Superior temporal gyrus (tissue), 1 donor: Measurements from ENCODE around the gene LRRC72.
"Not testable (repeated sequence)": the region's sequence is repeated elsewhere in the genome, so short reads cannot be mapped to it uniquely, and the experiment has no call there.

Experiments
- DNase-seq: peaks from one replicate; pipeline ENCODE4 v3.0.0-alpha.2; 2016; ENCODE audit errors: extremely low spot score

The LRRC72 gene

DNA sequence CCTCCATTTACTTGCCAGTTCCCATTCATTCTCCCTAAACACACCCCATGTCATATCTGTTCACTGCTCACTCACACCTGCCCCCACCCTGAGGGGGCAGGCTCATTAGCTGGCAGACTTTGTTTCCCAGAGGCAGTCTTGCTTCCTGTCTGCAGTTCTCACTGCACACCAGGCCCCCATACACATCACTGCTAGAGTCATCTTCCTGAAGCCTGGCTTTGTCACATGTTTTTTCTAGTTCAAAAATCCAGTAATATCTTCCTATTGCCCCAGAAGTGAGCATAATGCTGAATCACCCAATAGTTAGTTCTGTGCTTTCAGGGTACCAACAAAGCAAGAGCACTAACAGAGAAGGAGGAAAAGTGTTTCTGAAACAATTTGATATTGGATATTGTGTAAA lies 1.9 kb downstream of the LRRC72 start:
- no peak for DNase-seq

- DNase-seq: no peak
Measured at GRCh38 chr7:16529697-16530096, 3.1 kb downstream of the LRRC72 start.

DNA sequence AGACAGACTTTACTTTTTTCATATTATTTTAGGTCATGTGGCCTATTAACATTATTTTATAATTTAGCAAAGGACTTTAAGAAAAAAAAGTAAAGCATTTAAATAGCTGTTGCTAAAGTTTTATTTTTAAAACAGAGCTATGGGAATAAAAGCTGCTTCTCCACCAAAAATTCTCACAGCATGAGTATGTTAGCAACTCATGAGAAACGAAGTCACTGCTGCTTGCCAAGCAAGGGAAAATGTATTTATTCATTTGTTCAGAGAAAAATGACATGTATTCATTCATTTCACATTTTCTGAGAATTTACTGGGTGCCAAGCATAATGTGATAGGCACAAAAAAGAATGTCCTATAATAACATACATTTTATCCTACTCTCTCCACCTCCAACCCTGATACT lies 5.1 kb downstream of the LRRC72 start:
- DNase-seq: no peak

DNA sequence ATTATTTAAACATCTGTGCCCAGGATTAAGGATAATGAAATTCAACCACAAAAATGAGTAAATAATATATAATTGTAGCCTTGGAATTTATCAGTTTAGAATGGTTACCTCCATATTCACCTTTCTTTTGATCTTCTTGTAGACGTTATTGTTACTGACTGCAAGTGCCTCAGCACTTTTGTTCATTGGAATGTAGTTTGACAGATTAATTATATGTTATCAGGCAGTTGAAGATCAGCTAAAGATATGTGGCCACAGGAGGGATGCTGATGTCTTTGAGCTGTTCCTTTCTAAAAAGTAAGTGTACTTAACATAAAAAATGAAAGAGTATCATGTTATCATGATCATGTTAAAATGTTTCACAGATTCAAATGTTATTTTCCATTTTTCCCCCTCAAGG lies 5.6 kb downstream of the LRRC72 start:
- no peak for DNase-seq

- no peak for DNase-seq
Measured at GRCh38 chr7:16535500-16535899, 8.9 kb downstream of the LRRC72 start.

- DNase-seq: not testable (repeated sequence)
Measured at GRCh38 chr7:16540559-16540958, 13.9 kb downstream of the LRRC72 start.

DNA sequence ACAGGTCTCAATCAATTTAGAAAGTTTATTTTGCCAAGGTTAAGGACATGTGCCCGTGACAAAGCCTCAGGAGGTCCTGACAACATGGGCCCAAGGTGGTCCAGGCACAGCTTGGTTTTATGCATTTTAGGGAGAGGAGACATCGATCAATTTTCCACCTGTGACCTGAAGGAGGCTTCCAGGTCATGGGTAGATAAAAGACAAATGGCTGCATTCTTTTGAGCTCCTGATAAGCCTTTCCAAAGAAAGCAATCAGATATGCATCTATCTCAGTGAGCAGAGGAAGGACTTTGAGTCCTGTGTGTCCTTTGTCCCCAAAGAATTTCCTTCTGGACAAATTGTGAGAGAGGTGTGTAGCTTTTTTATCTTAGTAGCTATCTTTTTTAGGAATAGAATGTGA lies 15.8 kb downstream of the LRRC72 start:
- DNase-seq: no peak

- DNase-seq: no peak
Measured at GRCh38 chr7:16543456-16543855, 16.8 kb downstream of the LRRC72 start.

DNA sequence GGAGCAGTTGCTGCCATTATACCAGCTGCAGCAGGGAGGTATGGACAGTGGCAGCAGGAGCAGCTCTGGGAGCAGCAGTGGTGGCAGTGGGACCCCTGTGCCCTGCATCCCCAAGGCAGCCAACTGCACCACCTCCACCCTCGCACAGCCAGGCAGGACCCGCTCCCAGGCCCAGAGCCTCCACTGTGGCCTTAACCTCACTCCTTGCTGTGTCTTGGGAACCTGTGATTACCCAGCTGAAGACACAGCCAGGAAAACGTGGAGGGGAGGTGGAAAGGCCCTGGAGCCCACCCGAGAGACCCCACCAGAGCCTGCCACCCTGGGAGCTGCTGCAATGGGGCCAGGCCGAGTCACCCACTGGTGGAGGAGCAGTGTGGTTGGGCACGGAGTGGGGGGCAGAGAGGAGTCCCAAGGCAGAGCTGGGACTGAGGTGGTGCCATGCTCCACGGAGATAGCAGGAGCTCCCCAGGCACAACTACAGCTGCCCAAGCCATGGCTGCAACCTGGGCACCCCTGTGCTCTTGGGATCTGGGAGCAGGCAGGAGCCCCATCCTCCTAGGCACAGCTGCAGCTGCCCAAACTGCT lies 20.4 kb downstream of the LRRC72 start:
- no peak for DNase-seq

DNA sequence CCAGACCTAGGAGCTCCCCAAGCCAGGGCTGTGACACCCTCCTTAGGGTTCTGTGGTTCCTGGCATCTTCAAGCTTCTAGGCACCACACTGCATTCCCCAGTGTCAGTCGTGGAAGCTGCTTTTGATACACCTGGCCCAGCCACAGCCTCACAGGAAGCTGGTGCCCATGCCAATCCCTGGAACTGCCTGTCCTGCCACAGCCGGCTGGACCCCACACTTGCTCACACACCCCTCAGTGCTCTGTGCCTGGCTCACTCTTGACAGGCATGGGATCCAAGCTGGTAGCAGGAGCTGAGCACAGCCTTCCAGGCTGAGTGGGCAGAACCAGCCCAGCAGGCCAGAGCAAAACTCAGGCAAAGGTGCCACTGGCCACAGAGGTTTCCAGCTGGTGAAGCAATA lies 21.8 kb downstream of the LRRC72 start:
- DNase-seq: no peak

- DNase-seq: no peak
Measured at GRCh38 chr7:16550671-16551070, 24.0 kb downstream of the LRRC72 start.

- no peak for DNase-seq
Measured at GRCh38 chr7:16554518-16555236, 28.1 kb downstream of the LRRC72 start.

DNA sequence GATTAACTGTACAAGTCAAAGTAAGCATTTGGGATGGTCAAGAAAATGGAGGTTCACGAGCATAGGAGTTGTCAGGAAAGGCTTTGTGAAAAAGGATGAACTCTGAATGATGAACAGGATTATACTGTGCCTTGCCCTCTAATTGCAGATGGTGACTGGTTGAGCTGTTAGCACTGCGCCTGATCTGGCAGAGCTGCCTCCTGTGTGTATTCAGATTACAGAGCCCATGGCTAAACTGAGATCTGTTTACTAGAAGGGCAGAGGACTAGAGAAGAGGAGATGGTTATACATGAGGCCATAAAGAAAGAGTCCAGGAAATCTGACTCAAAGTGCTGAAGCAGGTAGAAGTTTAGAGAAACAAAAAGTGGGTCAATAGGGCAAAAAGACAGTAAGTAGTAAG lies 29.7 kb downstream of the LRRC72 start:
- no peak for DNase-seq

GRCh38 chr7:16558761-16559302 lies 32.2 kb downstream of the LRRC72 start:
- DNase-seq: no peak

DNA sequence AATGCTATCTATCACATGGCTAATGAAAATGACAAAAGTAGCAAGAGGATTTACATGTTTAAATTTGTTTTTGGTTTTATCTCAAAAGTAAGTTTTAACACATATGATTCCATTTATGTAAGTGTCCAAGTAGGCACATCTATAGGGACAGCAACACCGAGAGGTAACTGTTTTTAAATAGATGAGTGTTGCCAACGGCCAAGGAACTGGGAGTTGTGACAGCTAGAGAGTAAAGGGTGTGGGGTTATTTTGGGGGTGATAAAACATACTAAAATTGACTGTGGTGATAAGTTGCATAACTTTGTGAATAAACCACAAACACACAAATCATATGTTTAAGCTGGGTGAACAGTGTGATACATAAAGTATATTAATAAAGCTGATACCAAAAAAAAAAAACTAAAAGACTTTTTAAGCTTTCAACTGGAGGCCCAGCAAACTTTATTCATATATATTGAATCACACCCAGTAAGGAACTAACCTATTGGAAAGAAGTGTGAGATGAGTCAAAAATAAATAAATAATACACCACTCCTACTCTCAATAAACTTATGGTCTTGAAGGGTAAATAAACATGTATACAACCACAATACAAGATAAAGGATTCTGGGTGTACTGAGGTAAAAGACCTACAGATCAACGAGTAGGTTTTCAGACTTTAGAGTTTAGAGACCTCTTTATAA lies 33.0 kb downstream of the LRRC72 start:
- DNase-seq: no peak

DNA sequence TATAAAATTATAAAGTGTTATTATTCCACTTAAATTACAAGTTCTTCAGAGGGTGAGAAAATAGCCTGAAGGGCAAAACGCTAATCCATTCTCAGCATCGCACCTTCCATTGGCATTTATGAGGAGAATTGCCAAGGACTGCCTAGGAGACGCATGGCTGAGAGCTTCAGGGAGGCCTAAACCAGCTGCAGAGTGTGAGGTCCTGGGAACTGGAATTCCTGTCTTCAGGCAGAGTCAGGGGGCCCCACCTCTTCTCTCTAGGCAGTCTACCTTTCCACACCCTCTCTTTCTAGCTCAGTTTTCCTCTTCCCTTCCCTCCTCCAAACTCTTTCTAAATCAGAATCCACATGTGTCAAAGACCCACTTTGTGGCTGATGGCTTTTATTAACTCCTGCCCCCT lies 35.3 kb downstream of the LRRC72 start:
- DNase-seq: no peak

DNA sequence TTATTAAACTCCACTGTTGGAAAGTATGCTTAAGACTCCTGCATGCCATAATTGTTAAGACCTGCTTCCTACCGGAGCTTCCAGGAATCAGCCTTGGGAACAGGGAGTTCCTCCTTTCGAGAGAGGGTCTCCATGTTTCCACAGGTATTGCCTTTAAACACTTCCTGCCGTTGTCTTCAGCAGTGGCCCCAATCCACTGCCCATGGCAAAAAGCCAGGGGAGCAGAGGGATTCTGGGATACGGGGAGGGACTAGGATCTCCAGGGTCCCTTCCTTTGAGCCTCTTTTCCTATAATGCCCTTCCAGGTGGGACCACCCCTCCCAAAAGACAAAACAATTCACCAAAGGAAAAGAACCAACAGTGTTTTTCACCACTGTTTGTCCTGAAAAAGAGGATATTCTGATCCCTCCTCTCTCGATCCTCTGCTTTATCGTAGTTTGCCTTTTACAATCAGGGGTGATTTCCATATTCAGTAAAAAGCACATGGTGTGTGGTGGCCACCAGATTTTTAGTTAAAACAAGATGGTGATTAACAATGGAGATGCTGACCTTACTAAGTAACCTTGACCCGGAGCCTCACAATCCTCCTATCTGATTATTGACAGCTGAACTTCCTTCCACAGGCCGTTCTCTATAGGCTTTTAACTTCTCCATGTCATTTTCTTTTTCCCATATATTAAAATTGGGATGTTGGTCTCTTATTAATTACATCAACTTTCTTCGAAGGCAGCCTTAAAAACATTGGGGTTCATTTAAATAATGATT lies 36.0 kb downstream of the LRRC72 start:
- no peak for DNase-seq

DNA sequence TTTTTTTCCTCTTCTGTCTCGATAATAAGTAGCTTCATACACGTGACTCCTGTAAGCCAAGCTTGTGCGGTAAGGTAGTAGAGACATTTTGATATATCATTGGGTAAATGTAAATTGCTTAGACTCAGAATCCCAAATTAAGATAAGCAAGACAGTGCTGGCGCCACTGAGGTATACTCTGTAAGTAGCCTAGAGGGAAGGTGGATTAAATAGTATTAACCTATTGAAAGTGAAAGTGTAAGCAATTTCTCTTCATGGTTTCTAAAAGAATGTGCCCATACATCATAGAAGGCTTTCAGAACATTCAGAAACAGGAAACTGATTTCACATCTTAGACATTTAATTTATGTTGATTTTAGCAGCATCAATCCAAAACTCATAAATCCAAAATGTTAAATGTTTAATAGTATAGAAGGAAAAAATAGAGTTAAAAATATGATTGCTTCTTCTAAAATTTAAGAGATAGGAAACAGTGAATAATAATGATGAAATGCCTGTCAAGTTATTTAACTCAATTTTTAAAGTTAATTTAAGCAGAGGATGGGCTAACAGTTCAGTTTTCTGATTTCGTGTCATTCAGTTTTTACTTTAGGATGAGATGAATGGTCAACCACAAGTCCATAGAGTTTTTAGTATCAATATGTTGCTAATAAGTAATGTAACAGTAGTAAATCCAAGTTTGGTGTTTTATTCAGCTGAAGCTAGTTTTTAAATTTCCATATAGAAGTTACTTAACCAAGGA lies 36.8 kb downstream of the LRRC72 start:
- no peak for DNase-seq

GRCh38 chr7:16564023-16564380 lies 37.4 kb downstream of the LRRC72 start:
- no peak for DNase-seq

DNA sequence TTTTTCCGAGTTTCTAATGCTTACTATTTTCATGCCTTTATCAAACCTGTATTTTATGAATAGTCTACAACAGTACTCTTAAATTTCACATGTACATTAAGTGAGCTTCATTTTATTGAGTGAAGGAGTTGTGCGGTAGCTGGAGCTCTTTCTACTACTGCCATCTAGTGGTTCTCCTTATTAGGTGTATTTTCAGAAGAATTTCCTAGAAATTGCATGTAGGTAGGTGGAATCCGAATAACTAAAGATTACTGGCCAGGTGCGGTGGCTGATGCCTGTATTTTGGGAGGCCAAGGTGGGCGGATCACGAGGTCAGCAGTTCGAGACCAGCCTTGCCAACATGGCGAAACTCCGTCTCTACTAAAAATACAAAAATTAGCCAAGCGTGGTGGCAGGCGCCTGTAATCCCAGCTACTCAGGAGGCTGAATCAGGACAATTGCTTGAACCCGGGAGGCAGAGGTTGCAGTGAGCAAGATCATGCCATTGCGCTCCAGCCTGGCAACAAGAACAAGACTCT lies 38.3 kb downstream of the LRRC72 start:
- peak; percentile 83 for DNase-seq

GRCh38 chr7:16571941-16572340 lies 45.3 kb downstream of the LRRC72 start:
- no peak for DNase-seq
